HCT116 (cell line): ENCODE results near the gene WAC. TPM values are rescaled to one million over a fixed set of nuclear protein-coding genes. Genes with fewer than 3 reads are reported as not detected.
A peak's percentile ranks its signal among the peaks of the same experiment; 100 is the strongest.

Experiments used
- ATAC-seq: fragments of 200-7000 bp; cut with Tn5 transposase; 2 replicates; pipeline ENCODE4 v1.9.1; 2020; ENCODE audit warnings: mild to moderate bottlenecking, moderate library complexity
- BruUV-seq: library from RNA; stranded (reverse); fragments of 400-500 nt; replicated peaks from 2 replicates; lab custom pipeline; 2021; lab: Mats Ljungman, UMichigan
- CTCF ChIA-PET: fragments of 300-600 bp; sonication (Branson Sonifier 250); formaldehyde crosslinking; loops from one replicate; lab custom pipeline; 2021; ENCODE audit warnings: antibody characterized with exemption; lab: Charles Lee
- POLR2A ChIA-PET: fragments of 300-600, 350-600 bp; sonication (Branson Sonifier 250); formaldehyde crosslinking; loops from one replicate; lab custom pipeline; 2021; ENCODE audit warnings: antibody characterized with exemption; lab: Charles Lee
- RAD21 ChIA-PET, 2 experiments: fragments of 300-600 bp; sonication (Branson Sonifier 250); formaldehyde crosslinking; loops; one replicate each; lab custom pipeline; 2023; ENCODE audit warnings: low total read pairs in 2 of 2; ENCODE audit not compliant: uncharacterized antibody in 2 of 2, unreplicated experiment in 2 of 2, low non-redundant PET in 1 of 2; lab: Charles Lee
- DNase-seq: peaks from one replicate; pipeline ENCODE4 v3.0.0-alpha.2; 2010; ENCODE audit warnings: low read depth, low spot score
- H2AFZ ChIP-seq: fragments of 200-600 bp; shearing (Covaris generic), sonication (generic); 2 replicates; pipeline ENCODE4 v1.6.1; 2017; ENCODE audit warnings: low read depth, mixed run types, mixed read lengths, antibody characterized with exemption, low read length; ENCODE audit not compliant: poor library complexity, severe bottlenecking
- H3K27ac ChIP-seq: 2 replicates; pipeline ENCODE4 v1.5.1; 2012; ENCODE audit warnings: low read depth, low read length
- H3K27me3 ChIP-seq: fragments of 200-600 bp; sonication (generic); 2 replicates; pipeline ENCODE4 v1.6.1; 2016; ENCODE audit warnings: mixed run types, low read length, mixed read lengths; ENCODE audit not compliant: insufficient read depth
- H3K36me3 ChIP-seq, 2 experiments: fragments of 200-500 bp in 1 of 2; fragments of 200-600 bp in 1 of 2; sonication (Bioruptor generic) in 1 of 2; sonication (generic) in 1 of 2; 2 replicates each; pipeline versions ENCODE4 v1.5.1 to v1.6.1; 2014 to 2016; ENCODE audit warnings: low read length in 2 of 2, inconsistent platforms in 1 of 2, mixed read lengths in 1 of 2, mixed run types in 1 of 2; ENCODE audit not compliant: insufficient read depth in 2 of 2, control insufficient read depth in 1 of 2
- H3K4me1 ChIP-seq, 2 experiments: fragments of 200-600 bp in 1 of 2; sonication (generic) in 1 of 2; 2 replicates each; pipeline versions ENCODE4 v1.5.1 to v1.6.1; 2012 to 2017; ENCODE audit warnings: low read length in 2 of 2, inconsistent platforms in 1 of 2, mild to moderate bottlenecking in 1 of 2, mixed read lengths in 1 of 2, mixed run types in 1 of 2, moderate library complexity in 1 of 2; ENCODE audit not compliant: insufficient read depth in 2 of 2, control insufficient read depth in 1 of 2
- H3K4me2 ChIP-seq: fragments of 200-600 bp; sonication (generic); 2 replicates; pipeline ENCODE4 v1.6.1; 2017; ENCODE audit warnings: mixed run types, low read length, mixed read lengths
- H3K4me3 ChIP-seq, 2 experiments: fragments of 200-600 bp in 1 of 2; sonication (generic) in 1 of 2; replicated peaks in 1 of 2; 2 replicates each; pipeline ENCODE4 v1.5.1; 2011 to 2016; ENCODE audit warnings: low read length in 2 of 2, control low read depth in 1 of 2, low read depth in 1 of 2, mild to moderate bottlenecking in 1 of 2, mixed read lengths in 1 of 2, mixed run types in 1 of 2
- H3K79me2 ChIP-seq: fragments of 200-600 bp; sonication (generic); 2 replicates; pipeline ENCODE4 v1.6.1; 2017; ENCODE audit warnings: mild to moderate bottlenecking, mixed run types, low read length, moderate library complexity, mixed read lengths; ENCODE audit not compliant: insufficient read depth
- H3K9ac ChIP-seq: fragments of 200-600 bp; sonication (generic); 2 replicates; pipeline ENCODE4 v1.6.1; 2016; ENCODE audit warnings: low read length, mixed read lengths
- H3K9me2 ChIP-seq: fragments of 200-600 bp; sonication (generic), shearing (Covaris generic); 2 replicates; pipeline ENCODE4 v1.6.1; 2017; ENCODE audit warnings: mixed run types, mild to moderate bottlenecking, moderate library complexity; ENCODE audit not compliant: insufficient read depth
- H3K9me3 ChIP-seq, 2 experiments: fragments of 200-500 bp in 1 of 2; fragments of 200-600 bp in 1 of 2; sonication (Bioruptor generic) in 1 of 2; sonication (generic) in 1 of 2; 2 replicates each; pipeline ENCODE4 v1.6.1; 2014 to 2017; ENCODE audit warnings: low read length in 2 of 2, mixed read lengths in 2 of 2, inconsistent platforms in 1 of 2, low read depth in 1 of 2, mild to moderate bottlenecking in 1 of 2, mixed run types in 1 of 2, moderate library complexity in 1 of 2; ENCODE audit not compliant: control insufficient read depth in 1 of 2, insufficient read depth in 1 of 2
- H4K20me1 ChIP-seq: fragments of 200-600 bp; sonication (generic), shearing (Covaris generic); 2 replicates; pipeline ENCODE4 v1.6.1; 2017; ENCODE audit warnings: mixed run types, mild to moderate bottlenecking, moderate library complexity; ENCODE audit not compliant: insufficient read depth
- CBX3 ChIP-seq: IDR thresholded peaks from 2 replicates; pipeline ENCODE4 v1.6.1; 2012; ENCODE audit warnings: low read depth
- CEBPB ChIP-seq: IDR thresholded peaks from 2 replicates; pipeline ENCODE4 v1.6.1; 2012; ENCODE audit warnings: low read depth
- EGR1 ChIP-seq: IDR thresholded peaks from 2 replicates; pipeline ENCODE4 v1.6.1; 2012; ENCODE audit warnings: low read depth
- ELF1 ChIP-seq: IDR thresholded peaks from 2 replicates; pipeline ENCODE4 v1.6.1; 2012; ENCODE audit warnings: low read depth, borderline replicate concordance
- EZH2 ChIP-seq: fragments of 200-600 bp; sonication (generic); IDR thresholded peaks from 2 replicates; pipeline ENCODE4 v1.6.1; 2017; ENCODE audit warnings: antibody characterized with exemption, mixed run types
- JUND ChIP-seq: IDR thresholded peaks from 2 replicates; pipeline ENCODE4 v1.6.1; 2012
- POLR2A ChIP-seq: IDR thresholded peaks from 2 replicates; pipeline ENCODE4 v1.7.0; 2011; ENCODE audit warnings: borderline replicate concordance; ENCODE audit not compliant: insufficient read depth, insufficient read length; ENCODE audit errors: extremely low read depth
- SIN3A ChIP-seq: IDR thresholded peaks from 2 replicates; pipeline ENCODE4 v1.6.1; 2012; ENCODE audit warnings: low read depth
- SRF ChIP-seq: IDR thresholded peaks from 2 replicates; pipeline ENCODE4 v1.6.1; 2012; ENCODE audit warnings: low read depth
- ZFX ChIP-seq: fragments of 450-650 bp; IDR thresholded peaks from 2 replicates; pipeline ENCODE4 v1.6.1; 2017
- intact Hi-C: fragments of 100-400 bp; cut with micrococcal nuclease; formaldehyde crosslinking; loops from 2 replicates; pipeline ENCODE4 v1.10.0; 2022
- total RNA-seq: library from RNA; stranded (reverse); gene quantifications from one replicate; pipeline ENCODE4 v1.2.1, GENCODE V29; 2021; ENCODE audit not compliant: unreplicated experiment
- TF ChIP-seq, protein P1 (sequence below): IDR thresholded peaks from 2 replicates; pipeline ENCODE4 v1.6.1; 2012
- TF ChIP-seq, protein P2 (sequence below): IDR thresholded peaks from 2 replicates; pipeline ENCODE4 v1.6.1; 2011; ENCODE audit warnings: mild to moderate bottlenecking, low read length, moderate library complexity; ENCODE audit not compliant: insufficient replicate concordance; ENCODE audit errors: extremely low read depth
- TF ChIP-seq, protein P3 (sequence below), 3 experiments: fragments of 200-600 bp in 1 of 3; sonication (generic) in 1 of 3; IDR thresholded peaks in 2 of 3; conservative IDR thresholded peaks in 1 of 3; 2 replicates each; pipeline ENCODE4 v1.5.1; 2012 to 2017; ENCODE audit warnings: low read depth in 2 of 3, low read length in 2 of 3, antibody characterized with exemption in 1 of 3, borderline replicate concordance in 1 of 3, control low read depth in 1 of 3, mild to moderate bottlenecking in 1 of 3, mixed read lengths in 1 of 3, mixed run types in 1 of 3, moderate library complexity in 1 of 3; ENCODE audit not compliant: insufficient read depth in 1 of 3

The WAC gene
- total RNA-seq, 1 experiment from 2014 or later = 117 TPM

DNA sequence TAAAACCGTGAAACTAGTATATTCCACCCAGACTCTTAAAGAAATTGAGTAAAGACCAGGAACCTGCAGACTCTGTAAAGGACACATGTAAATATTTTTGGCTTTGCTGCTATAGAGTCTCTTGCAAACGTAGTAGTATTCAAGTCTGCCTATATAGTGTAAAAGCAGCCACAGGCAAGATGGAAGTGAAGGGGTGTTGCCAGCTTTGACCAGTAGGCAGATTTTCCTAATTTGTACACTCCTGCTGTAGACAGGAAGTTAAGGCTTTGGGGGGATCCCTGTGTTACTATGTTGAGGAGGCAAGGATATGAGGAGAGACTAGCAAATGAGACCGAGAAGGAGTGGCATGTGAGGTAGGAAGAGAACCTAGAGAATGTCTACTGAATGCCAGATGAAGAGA, 27.7 kb downstream of the WAC start:
- no peak for DNase-seq
- intact Hi-C loops = no loop called here
- ChIA-PET POLR2A (no interaction called here), RAD21 (no interaction called here), CTCF (no interaction called here)
- H3K4me3 ChIP-seq = no peak overlapping the region
- H3K9me3 ChIP-seq = no peaks in the 10 kb centered on the region
- no peak overlapping the region for H3K27ac ChIP-seq
- H4K20me1 ChIP-seq = peaks cover 58% of the 10 kb centered on the region; the same call in 1 of the 2 replicates
- H3K79me2 ChIP-seq = peaks cover 100% of the 10 kb centered on the region
- no peak for TF ChIP-seq EZH2
- TF ChIP-seq CEBPB = no peak
- TF ChIP-seq, protein P1, sequence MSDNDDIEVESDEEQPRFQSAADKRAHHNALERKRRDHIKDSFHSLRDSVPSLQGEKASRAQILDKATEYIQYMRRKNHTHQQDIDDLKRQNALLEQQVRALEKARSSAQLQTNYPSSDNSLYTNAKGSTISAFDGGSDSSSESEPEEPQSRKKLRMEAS = no peak
- TF ChIP-seq POLR2A = no peak
- no peak for TF ChIP-seq EGR1
- no peak for TF ChIP-seq ZFX
- TF ChIP-seq, protein P2, sequence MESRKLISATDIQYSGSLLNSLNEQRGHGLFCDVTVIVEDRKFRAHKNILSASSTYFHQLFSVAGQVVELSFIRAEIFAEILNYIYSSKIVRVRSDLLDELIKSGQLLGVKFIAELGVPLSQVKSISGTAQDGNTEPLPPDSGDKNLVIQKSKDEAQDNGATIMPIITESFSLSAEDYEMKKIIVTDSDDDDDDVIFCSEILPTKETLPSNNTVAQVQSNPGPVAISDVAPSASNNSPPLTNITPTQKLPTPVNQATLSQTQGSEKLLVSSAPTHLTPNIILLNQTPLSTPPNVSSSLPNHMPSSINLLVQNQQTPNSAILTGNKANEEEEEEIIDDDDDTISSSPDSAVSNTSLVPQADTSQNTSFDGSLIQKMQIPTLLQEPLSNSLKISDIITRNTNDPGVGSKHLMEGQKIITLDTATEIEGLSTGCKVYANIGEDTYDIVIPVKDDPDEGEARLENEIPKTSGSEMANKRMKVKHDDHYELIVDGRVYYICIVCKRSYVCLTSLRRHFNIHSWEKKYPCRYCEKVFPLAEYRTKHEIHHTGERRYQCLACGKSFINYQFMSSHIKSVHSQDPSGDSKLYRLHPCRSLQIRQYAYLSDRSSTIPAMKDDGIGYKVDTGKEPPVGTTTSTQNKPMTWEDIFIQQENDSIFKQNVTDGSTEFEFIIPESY = no peak
- TF ChIP-seq CBX3 = no peak
- TF ChIP-seq, protein P3, sequence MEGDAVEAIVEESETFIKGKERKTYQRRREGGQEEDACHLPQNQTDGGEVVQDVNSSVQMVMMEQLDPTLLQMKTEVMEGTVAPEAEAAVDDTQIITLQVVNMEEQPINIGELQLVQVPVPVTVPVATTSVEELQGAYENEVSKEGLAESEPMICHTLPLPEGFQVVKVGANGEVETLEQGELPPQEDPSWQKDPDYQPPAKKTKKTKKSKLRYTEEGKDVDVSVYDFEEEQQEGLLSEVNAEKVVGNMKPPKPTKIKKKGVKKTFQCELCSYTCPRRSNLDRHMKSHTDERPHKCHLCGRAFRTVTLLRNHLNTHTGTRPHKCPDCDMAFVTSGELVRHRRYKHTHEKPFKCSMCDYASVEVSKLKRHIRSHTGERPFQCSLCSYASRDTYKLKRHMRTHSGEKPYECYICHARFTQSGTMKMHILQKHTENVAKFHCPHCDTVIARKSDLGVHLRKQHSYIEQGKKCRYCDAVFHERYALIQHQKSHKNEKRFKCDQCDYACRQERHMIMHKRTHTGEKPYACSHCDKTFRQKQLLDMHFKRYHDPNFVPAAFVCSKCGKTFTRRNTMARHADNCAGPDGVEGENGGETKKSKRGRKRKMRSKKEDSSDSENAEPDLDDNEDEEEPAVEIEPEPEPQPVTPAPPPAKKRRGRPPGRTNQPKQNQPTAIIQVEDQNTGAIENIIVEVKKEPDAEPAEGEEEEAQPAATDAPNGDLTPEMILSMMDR (IDR thresholded peaks at IDR 0.05 in 2 of 3, conservative IDR thresholded peaks at IDR 0.05 in 1 of 3; ENCODE audit: borderline replicate concordance in 1 of 3, insufficient read depth in 1 of 3, low read depth in 2 of 3, low read length in 2 of 3) = no peak
- no peak for TF ChIP-seq SIN3A
- TF ChIP-seq SRF = no peak
- TF ChIP-seq ELF1 = no peak
- TF ChIP-seq JUND = no peak
- H3K4me2 ChIP-seq = no peak overlapping the region
- H3K9ac ChIP-seq = no peak overlapping the region
- ATAC-seq = peak; percentile 34; the same call in 1 of the 2 replicates
- no peaks in the 10 kb centered on the region for H3K9me2 ChIP-seq
- peaks cover 16 to 21% of the 10 kb centered on the region in 2 experiments; a peak in 3 of 4 replicates for H3K36me3 ChIP-seq
- no peaks in the 10 kb centered on the region for H3K27me3 ChIP-seq
- peaks cover 8 to 30% of the 10 kb centered on the region in 2 experiments for H3K4me1 ChIP-seq
- no TSS peak for BruUV-seq
- H2AFZ ChIP-seq = no peak overlapping the region
